Esophagus muscularis mucosa (tissue), 4 donors: ENCODE measurements around the gene APOL4. TPM values are rescaled to one million over a fixed set of nuclear protein-coding genes. Genes with fewer than 3 reads are reported as not detected.

Experiments
- DNase-seq: peaks from one replicate; pipeline ENCODE4 v3.0.0-alpha.2; 2017; ENCODE audit errors: extremely low spot score
- H3K27ac ChIP-seq, 4 donors: fragments of 200-600 bp; sonication (generic); replicated peaks in 1 of 4; 1 replicate in 3 of 4; 2 replicates in 1 of 4; pipeline ENCODE4 v1.5.1; 2016 to 2019; ENCODE audit warnings: mild to moderate bottlenecking in 1 of 4
- H3K27me3 ChIP-seq, 4 donors: fragments of 200-600 bp; sonication (generic); one replicate each; pipeline versions ENCODE4 v1.5.1 to v1.6.0; 2016 to 2019
- H3K36me3 ChIP-seq, 4 donors: fragments of 200-600 bp; sonication (generic); one replicate each; pipeline ENCODE4 v1.5.1; 2016 to 2019
- H3K4me1 ChIP-seq, 4 donors: fragments of 200-600 bp; sonication (generic); one replicate each; pipeline ENCODE4 v1.5.1; 2016 to 2019
- H3K4me3 ChIP-seq, 4 donors: fragments of 200-600 bp; sonication (generic); 1 replicate in 2 of 4; 2 replicates in 2 of 4; pipeline ENCODE4 v1.5.1; 2016 to 2019; ENCODE audit warnings: mild to moderate bottlenecking in 4 of 4, moderate library complexity in 1 of 4
- H3K9me3 ChIP-seq, 4 donors: fragments of 200-600 bp; sonication (generic); 1 replicate in 3 of 4; 2 replicates in 1 of 4; pipeline ENCODE4 v1.5.1; 2016 to 2019
- EP300 ChIP-seq: sonication (generic); formaldehyde crosslinking; IDR thresholded peaks from one replicate; pipeline ENCODE4 v1.6.1; 2017; ENCODE audit warnings: antibody characterized with exemption
- POLR2A ChIP-seq: fragments of 450-650 bp; IDR thresholded peaks from one replicate; pipeline ENCODE4 v1.6.1; 2017; ENCODE audit warnings: antibody characterized with exemption, moderate library complexity, mild to moderate bottlenecking, low read depth
- POLR2AphosphoS5 ChIP-seq, 2 donors: sonication (generic); formaldehyde crosslinking; IDR thresholded peaks; one replicate each; pipeline ENCODE4 v1.6.1; 2017; ENCODE audit warnings: antibody characterized with exemption in 2 of 2
- WGBS: methylation state at CpG from one replicate; pipeline ENCODE4 v1.1.5; 2018; 5-methylcytosine and 5-hydroxymethylcytosine counted together
- intact Hi-C: fragments of 100-400 bp; cut with DNase I; formaldehyde crosslinking; loops from one replicate; pipeline ENCODE4 v1.15.1; 2023
- total RNA-seq, 4 donors: library from RNA; depleted of rRNA; stranded (reverse); fragments of >200 nt; gene quantifications; one replicate each; pipeline versions ENCODE4 v1.1.0 to v1.2.1, GENCODE V29; 2016
- TF ChIP-seq, protein P1 (sequence below), 3 experiments: fragments of 200-600 bp in 2 of 3; fragments of 450-650 bp in 1 of 3; sonication (generic) in 2 of 3; IDR thresholded peaks; one replicate each; pipeline ENCODE4 v1.5.1; 2017 to 2019; ENCODE audit warnings: antibody characterized with exemption in 3 of 3, mild to moderate bottlenecking in 2 of 3, moderate library complexity in 1 of 3

The APOL4 gene
- total RNA-seq, 4 donors from 2014 or later = 0.19 to 24.7 (median 1.6) TPM

DNA sequence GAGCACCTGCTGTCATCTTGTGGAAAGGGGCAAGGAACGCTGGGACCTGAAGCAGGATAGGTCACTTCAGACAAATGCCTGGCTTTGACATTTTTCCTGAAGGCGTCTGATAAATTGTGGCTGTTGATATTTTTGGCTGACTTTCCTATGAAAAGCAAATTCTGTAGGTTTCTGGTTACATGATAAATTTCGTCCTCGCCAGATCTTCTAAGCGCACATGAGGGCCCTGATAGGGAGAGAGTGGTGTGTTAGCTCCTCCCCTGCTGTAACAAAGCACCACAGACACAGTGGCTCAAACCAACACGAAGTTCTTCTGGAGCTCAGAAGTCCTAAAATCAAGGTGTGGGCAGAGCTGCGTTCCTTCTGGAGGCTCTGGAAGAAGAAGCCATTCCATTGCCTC is 19.6 kb downstream of the APOL4 start:
- whole genome bisulfite sequencing = 83% methylated on average over 7 of the region's 7 CpGs
- TF ChIP-seq POLR2AphosphoS5 (IDR thresholded peaks at IDR 0.05) = no peak
- no peak for TF ChIP-seq POLR2A
- TF ChIP-seq, protein P1, sequence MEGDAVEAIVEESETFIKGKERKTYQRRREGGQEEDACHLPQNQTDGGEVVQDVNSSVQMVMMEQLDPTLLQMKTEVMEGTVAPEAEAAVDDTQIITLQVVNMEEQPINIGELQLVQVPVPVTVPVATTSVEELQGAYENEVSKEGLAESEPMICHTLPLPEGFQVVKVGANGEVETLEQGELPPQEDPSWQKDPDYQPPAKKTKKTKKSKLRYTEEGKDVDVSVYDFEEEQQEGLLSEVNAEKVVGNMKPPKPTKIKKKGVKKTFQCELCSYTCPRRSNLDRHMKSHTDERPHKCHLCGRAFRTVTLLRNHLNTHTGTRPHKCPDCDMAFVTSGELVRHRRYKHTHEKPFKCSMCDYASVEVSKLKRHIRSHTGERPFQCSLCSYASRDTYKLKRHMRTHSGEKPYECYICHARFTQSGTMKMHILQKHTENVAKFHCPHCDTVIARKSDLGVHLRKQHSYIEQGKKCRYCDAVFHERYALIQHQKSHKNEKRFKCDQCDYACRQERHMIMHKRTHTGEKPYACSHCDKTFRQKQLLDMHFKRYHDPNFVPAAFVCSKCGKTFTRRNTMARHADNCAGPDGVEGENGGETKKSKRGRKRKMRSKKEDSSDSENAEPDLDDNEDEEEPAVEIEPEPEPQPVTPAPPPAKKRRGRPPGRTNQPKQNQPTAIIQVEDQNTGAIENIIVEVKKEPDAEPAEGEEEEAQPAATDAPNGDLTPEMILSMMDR (IDR thresholded peaks at IDR 0.05) = no peak
- TF ChIP-seq EP300 = no peak

DNA sequence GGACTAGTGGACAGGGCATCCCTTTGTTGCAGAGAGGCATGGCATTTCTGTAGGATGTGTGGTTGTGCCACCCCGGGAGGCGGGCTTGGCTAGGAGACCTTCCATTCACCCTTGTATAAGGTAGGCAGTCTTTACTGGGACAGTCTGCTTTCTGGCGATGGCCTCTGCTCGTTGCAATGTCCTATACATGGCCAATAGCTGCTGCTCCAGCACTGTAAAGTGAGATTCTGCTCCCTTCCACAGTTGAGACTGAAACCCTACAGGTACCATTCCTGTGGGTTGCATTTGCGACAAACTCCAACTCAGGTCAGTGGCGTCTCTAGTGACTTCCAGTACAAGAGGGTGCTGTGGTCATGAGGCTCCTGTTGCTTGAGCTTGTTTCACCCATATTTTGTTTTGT is 20.7 kb downstream of the APOL4 start:
- WGBS = 92% methylated on average over 6 of the region's 6 CpGs
- Histone ChIP-seq H3K9me3 (no peaks in the 10 kb centered on the region), H3K4me1 (peaks cover 0 to 14% (median 7%) of the 10 kb centered on the region in 4 donors), H3K36me3 (no peaks in the 10 kb centered on the region), H3K4me3 (no peak overlapping the region), H3K27ac (no peak overlapping the region), H3K27me3 (no peaks in the 10 kb centered on the region)
- TF ChIP-seq POLR2AphosphoS5 (IDR thresholded peaks at IDR 0.05) = no peak
- no peak for TF ChIP-seq EP300
- intact Hi-C loops = no loop called here
- no peak for DNase-seq

More for the DNA sequence above, 19.6 kb downstream of the APOL4 start:
- Histone ChIP-seq H3K9me3 (no peaks in the 10 kb centered on the region), H3K27me3 (no peaks in the 10 kb centered on the region), H3K4me1 (peaks cover 0 to 14% (median 7%) of the 10 kb centered on the region in 4 donors), H3K27ac (no peak overlapping the region), H3K4me3 (no peak overlapping the region), H3K36me3 (no peaks in the 10 kb centered on the region)
- DNase-seq = no peak
- intact Hi-C loops = loop anchor here (2.0 kb wide), 1 partner anchor 37 kb away; no protein-coding TSS in a partner anchor

DNA sequence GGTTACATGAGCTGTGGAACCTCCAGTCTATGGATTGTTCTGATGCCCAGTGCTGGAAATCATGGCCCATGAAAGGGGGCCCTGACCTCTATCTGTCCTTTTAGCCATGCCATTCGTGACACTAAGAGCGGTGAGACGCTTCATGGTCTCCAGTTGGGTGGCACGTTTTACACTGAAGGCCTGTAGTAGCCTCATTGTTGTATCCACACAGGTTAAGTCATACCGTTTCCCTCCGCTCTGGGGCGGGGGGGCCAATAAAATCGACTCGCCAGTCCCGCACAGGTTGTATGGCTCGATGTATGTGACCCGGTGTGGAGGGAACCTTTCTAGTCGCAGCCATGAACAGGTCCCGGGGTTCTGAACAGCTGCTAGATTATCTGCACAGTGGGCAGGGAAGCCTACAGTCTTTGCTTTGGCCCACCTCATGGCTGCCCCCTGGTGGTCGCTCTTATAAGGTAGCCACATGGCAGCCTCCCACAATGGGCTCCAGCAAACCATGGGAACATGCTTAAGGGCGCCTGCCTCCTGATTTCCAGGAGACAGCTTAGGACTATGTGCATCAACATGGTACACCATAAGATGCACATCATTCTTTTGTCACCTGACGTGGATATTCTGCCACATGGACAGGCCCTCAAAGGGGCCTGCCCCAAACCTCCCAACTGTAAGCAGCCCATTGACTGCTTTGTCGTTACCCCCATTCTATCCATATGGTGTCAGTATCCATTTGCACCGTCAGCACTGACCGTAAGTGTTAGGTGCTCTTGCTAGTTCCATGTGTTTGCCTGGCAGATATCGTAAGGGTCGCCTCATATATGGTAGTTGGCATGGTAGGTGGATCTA is 21.4 kb downstream of the APOL4 start:
- 55% methylated on average over 18 of the region's 22 CpGs for WGBS
- no peak overlapping the region for H3K4me3 ChIP-seq
- no peaks in the 10 kb centered on the region for H3K27me3 ChIP-seq
- H3K4me1 ChIP-seq = peaks cover 0 to 14% (median 7%) of the 10 kb centered on the region in 4 donors
- intact Hi-C loops = no loop called here
- H3K36me3 ChIP-seq = no peaks in the 10 kb centered on the region
- peak; percentile 96 for DNase-seq
- H3K9me3 ChIP-seq = no peaks in the 10 kb centered on the region
- TF ChIP-seq, protein P1 (IDR thresholded peaks at IDR 0.05) = peak; percentile 76 to 93 (median 88)
- TF ChIP-seq POLR2AphosphoS5 (IDR thresholded peaks at IDR 0.05) (peak in 1 of 2 donors; percentile 55), EP300 (no peak), POLR2A (no peak)
- no peak overlapping the region for H3K27ac ChIP-seq

DNA sequence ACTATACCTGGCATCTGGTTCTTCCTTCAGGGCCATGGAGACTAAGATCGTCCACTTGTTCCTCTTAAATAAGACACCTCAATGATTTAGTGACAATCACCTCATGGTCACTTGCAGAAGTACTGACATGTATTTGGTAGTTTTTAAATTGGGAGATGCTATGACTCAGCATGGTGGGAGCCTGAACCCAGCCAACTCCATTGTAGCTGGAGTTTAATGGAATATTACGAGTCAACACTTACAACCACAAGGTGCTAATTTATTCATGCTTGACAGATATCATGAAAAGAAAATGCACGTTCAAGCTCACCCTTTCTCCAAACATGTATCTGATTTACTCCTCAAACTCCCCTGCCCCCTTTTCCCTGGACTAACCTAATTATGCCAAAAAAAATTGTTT is 24.4 kb downstream of the APOL4 start:
- no peak overlapping the region for H3K4me3 ChIP-seq
- no peak for DNase-seq
- WGBS = 79% methylated on average over 3 of the region's 3 CpGs
- no peak overlapping the region for H3K27ac ChIP-seq
- TF ChIP-seq POLR2AphosphoS5 (IDR thresholded peaks at IDR 0.05) (no peak), POLR2A (no peak)
- H3K4me1 ChIP-seq = peaks cover 0 to 4% (median 2%) of the 10 kb centered on the region in 4 donors
- no peaks in the 10 kb centered on the region for H3K36me3 ChIP-seq
- no peaks in the 10 kb centered on the region for H3K27me3 ChIP-seq
- intact Hi-C loops = no loop called here
- no peaks in the 10 kb centered on the region for H3K9me3 ChIP-seq

DNA sequence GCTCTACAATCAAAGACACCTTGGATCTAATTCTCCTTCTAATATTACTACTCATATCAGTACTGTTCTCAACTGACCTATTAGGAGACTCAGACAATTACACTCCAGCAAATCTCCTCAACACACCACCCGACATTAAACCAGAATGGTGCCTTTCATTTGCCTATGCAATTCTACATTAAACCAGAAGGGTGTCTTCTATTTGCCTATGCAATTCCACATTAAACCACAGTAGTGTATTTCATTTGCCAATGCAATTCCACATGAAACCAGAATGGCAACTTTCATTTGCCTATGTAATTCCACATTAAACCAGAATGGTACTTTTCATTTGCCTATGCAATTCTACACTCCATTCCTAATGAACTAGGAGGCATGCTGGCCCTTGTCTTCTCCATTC is 25.7 kb downstream of the APOL4 start:
- Histone ChIP-seq H3K36me3 (no peaks in the 10 kb centered on the region), H3K27me3 (no peaks in the 10 kb centered on the region), H3K4me3 (no peak overlapping the region), H3K27ac (no peak overlapping the region), H3K4me1 (peaks cover 0 to 4% (median 2%) of the 10 kb centered on the region in 4 donors), H3K9me3 (no peaks in the 10 kb centered on the region)
- no peak for DNase-seq
- TF ChIP-seq POLR2AphosphoS5 (IDR thresholded peaks at IDR 0.05) = no peak
- intact Hi-C loops = no loop called here
- 0% methylated on average over 1 of the region's 1 CpG for WGBS

DNA sequence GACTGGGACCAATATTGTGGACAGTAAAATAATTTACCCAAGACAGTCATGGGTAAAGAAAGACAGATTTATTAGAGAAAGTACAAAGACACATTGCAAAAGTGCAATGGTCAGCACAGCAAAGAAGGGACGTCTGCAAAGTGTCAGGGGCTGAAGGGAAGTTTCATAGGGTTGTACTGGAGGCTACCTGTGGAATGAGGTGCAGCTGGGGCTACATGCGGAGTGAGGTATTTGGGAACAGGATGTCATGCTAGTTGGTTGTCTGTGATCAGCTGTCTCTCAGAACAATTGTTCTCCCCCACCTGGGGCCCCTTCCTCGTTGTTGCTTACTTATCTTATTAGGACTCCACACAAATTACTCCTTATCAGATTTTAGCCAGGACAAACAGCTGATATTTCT is 29.7 kb downstream of the APOL4 start:
- H3K36me3 ChIP-seq = no peaks in the 10 kb centered on the region
- no peak overlapping the region for H3K4me3 ChIP-seq
- intact Hi-C loops = no loop called here
- H3K27ac ChIP-seq = no peak overlapping the region
- WGBS = 54% methylated on average over 3 of the region's 3 CpGs
- no peaks in the 10 kb centered on the region for H3K9me3 ChIP-seq
- no peaks in the 10 kb centered on the region for H3K27me3 ChIP-seq
- no peak for DNase-seq
- TF ChIP-seq POLR2AphosphoS5 (IDR thresholded peaks at IDR 0.05) (no peak), POLR2A (no peak), EP300 (no peak)
- TF ChIP-seq, protein P1 (IDR thresholded peaks at IDR 0.05) = no peak
- H3K4me1 ChIP-seq = no peaks in the 10 kb centered on the region
